Thyroid gland (tissue), 4 donors: ENCODE data around the gene MRFAP1. TPM values are rescaled to one million over a fixed set of nuclear protein-coding genes. Genes with fewer than 3 reads are reported as not detected.
A peak's percentile ranks its signal among the peaks of the same experiment; 100 is the strongest.

Experiments
- DNase-seq, 2 donors: peaks; one replicate each; pipeline ENCODE4 v3.0.0-alpha.2; 2019
- H3K27ac ChIP-seq, 3 donors: fragments of 200-600 bp; sonication (generic); 1 replicate in 2 of 3; 2 replicates in 1 of 3; pipeline ENCODE4 v1.5.1; 2016 to 2019; ENCODE audit warnings: mild to moderate bottlenecking in 1 of 3, moderate library complexity in 1 of 3
- H3K27me3 ChIP-seq: fragments of 200-600 bp; sonication (generic); one replicate; pipeline ENCODE4 v1.5.1; 2019
- H3K36me3 ChIP-seq, 2 donors: fragments of 200-600 bp; sonication (generic); one replicate each; pipeline ENCODE4 v1.5.1; 2016 to 2019
- H3K4me1 ChIP-seq, 2 donors: fragments of 200-600 bp; sonication (generic); one replicate each; pipeline ENCODE4 v1.5.1; 2017 to 2019
- H3K4me3 ChIP-seq, 3 donors: fragments of 200-600 bp; sonication (generic); replicated peaks in 1 of 3; 1 replicate in 2 of 3; 2 replicates in 1 of 3; pipeline ENCODE4 v1.5.1; 2016; ENCODE audit warnings: mild to moderate bottlenecking in 1 of 3
- H3K9me3 ChIP-seq: fragments of 200-600 bp; sonication (generic); one replicate; pipeline ENCODE4 v1.5.1; 2017
- CTCF ChIP-seq, 6 experiments: fragments of 200-600 bp in 3 of 6; fragments of 450-650 bp in 3 of 6; sonication (generic) in 3 of 6; IDR thresholded peaks; one replicate each; pipeline ENCODE4 v1.5.1; 2016 to 2019; ENCODE audit warnings: antibody characterized with exemption in 6 of 6, mild to moderate bottlenecking in 2 of 6, inconsistent platforms in 1 of 6, moderate library complexity in 1 of 6
- POLR2A ChIP-seq, 2 donors: fragments of 450-650 bp; IDR thresholded peaks; one replicate each; pipeline ENCODE4 v1.6.1; 2017; ENCODE audit warnings: antibody characterized with exemption in 2 of 2, mild to moderate bottlenecking in 2 of 2, moderate library complexity in 1 of 2
- WGBS, 2 donors: methylation state at CpG; one replicate each; pipeline ENCODE4 v1.1.5; 2017; 5-methylcytosine and 5-hydroxymethylcytosine counted together
- intact Hi-C: fragments of 100-400 bp; cut with DNase I; formaldehyde crosslinking; loops from one replicate; pipeline ENCODE4 v1.15.1; 2023
- total RNA-seq, 4 donors: library from RNA; depleted of rRNA; stranded (reverse); fragments of >200 nt; gene quantifications; one replicate each; pipeline ENCODE4 v1.2.3, GENCODE V29; 2016

The MRFAP1 gene
- total RNA-seq, 4 donors from 2014 or later: 258 to 314 (median 288) TPM

GRCh38 chr4:6658209-6658595 is 17.7 kb downstream of the MRFAP1 start:
- peaks cover 0 to 5% of the 10 kb centered on the region in 2 donors for H3K4me1 ChIP-seq
- H3K27ac ChIP-seq: no peak overlapping the region
- no peak for DNase-seq
- H3K36me3 ChIP-seq: no peaks in the 10 kb centered on the region
- no peaks in the 10 kb centered on the region for H3K27me3 ChIP-seq
- WGBS, 2 donors: 89 to 96% methylated on average over 7 of the region's 7 CpGs
- H3K9me3 ChIP-seq: no peaks in the 10 kb centered on the region
- intact Hi-C loops: no loop called here
- no peak for TF ChIP-seq CTCF (IDR thresholded peaks at IDR 0.05)
- no peak for TF ChIP-seq POLR2A (IDR thresholded peaks at IDR 0.05)
- peak overlapping the region in 1 of 3 donors; percentile 24 for H3K4me3 ChIP-seq

GRCh38 chr4:6658597-6659075 is 18.2 kb downstream of the MRFAP1 start:
- intact Hi-C loops: no loop called here
- no peak for TF ChIP-seq POLR2A (IDR thresholded peaks at IDR 0.05)
- TF ChIP-seq CTCF (IDR thresholded peaks at IDR 0.05): no peak
- Histone ChIP-seq H3K36me3 (no peaks in the 10 kb centered on the region), H3K27me3 (no peaks in the 10 kb centered on the region), H3K4me1 (peaks cover 0 to 5% of the 10 kb centered on the region in 2 donors), H3K9me3 (no peaks in the 10 kb centered on the region), H3K27ac (no peak overlapping the region), H3K4me3 (peak overlapping the region in 1 of 3 donors; percentile 24)
- DNase-seq: peak; percentile 67 to 69
- WGBS, 2 donors: 5 to 7% methylated on average over 25 to 37 of the region's 52 CpGs

GRCh38 chr4:6659897-6660296 is 19.4 kb downstream of the MRFAP1 start:
- DNase-seq: no peak
- no peak overlapping the region for H3K27ac ChIP-seq
- intact Hi-C loops: no loop called here
- TF ChIP-seq CTCF (IDR thresholded peaks at IDR 0.05) (no peak), POLR2A (IDR thresholded peaks at IDR 0.05) (no peak)
- no peaks in the 10 kb centered on the region for H3K36me3 ChIP-seq
- no peak overlapping the region for H3K4me3 ChIP-seq
- WGBS, 2 donors: 73 to 76% methylated on average over 2 of the region's 2 CpGs
- H3K9me3 ChIP-seq: no peaks in the 10 kb centered on the region
- H3K4me1 ChIP-seq: peaks cover 5 to 10% of the 10 kb centered on the region in 2 donors
- H3K27me3 ChIP-seq: no peaks in the 10 kb centered on the region

- H3K4me1 ChIP-seq: peaks cover 5 to 10% of the 10 kb centered on the region in 2 donors
- H3K36me3 ChIP-seq: no peaks in the 10 kb centered on the region
- H3K9me3 ChIP-seq: no peaks in the 10 kb centered on the region
- no peaks in the 10 kb centered on the region for H3K27me3 ChIP-seq
- no peak overlapping the region for H3K4me3 ChIP-seq
- TF ChIP-seq POLR2A (IDR thresholded peaks at IDR 0.05): no peak
- TF ChIP-seq CTCF (IDR thresholded peaks at IDR 0.05): no peak
- no peak overlapping the region for H3K27ac ChIP-seq
- no peak for DNase-seq
- intact Hi-C loops: no loop called here
- WGBS, 2 donors: 94 to 96% methylated on average over 3 of the region's 3 CpGs
Measured at GRCh38 chr4:6660430-6660829, 19.9 kb downstream of the MRFAP1 start.

GRCh38 chr4:6662591-6662990 is 22.1 kb downstream of the MRFAP1 start:
- H3K4me3 ChIP-seq: no peak overlapping the region
- H3K27me3 ChIP-seq: no peaks in the 10 kb centered on the region
- no peak overlapping the region for H3K27ac ChIP-seq
- 93 to 95% methylated on average over 3 of the region's 3 CpGs for WGBS, 2 donors
- DNase-seq: no peak
- no peaks in the 10 kb centered on the region for H3K36me3 ChIP-seq
- H3K9me3 ChIP-seq: no peaks in the 10 kb centered on the region
- H3K4me1 ChIP-seq: peaks cover 5 to 10% of the 10 kb centered on the region in 2 donors
- no peak for TF ChIP-seq CTCF (IDR thresholded peaks at IDR 0.05)
- no peak for TF ChIP-seq POLR2A (IDR thresholded peaks at IDR 0.05)
- intact Hi-C loops: no loop called here
